ENCODE data around the gene TSSK3. TPM values are rescaled to one million over a fixed set of nuclear protein-coding genes. Genes with fewer than 3 reads are reported as not detected.

TSSK3 gene
- total and polyA plus RNA-seq, 2 experiments from 2014 or later: not detected

- TF ChIP-seq, protein P1, sequence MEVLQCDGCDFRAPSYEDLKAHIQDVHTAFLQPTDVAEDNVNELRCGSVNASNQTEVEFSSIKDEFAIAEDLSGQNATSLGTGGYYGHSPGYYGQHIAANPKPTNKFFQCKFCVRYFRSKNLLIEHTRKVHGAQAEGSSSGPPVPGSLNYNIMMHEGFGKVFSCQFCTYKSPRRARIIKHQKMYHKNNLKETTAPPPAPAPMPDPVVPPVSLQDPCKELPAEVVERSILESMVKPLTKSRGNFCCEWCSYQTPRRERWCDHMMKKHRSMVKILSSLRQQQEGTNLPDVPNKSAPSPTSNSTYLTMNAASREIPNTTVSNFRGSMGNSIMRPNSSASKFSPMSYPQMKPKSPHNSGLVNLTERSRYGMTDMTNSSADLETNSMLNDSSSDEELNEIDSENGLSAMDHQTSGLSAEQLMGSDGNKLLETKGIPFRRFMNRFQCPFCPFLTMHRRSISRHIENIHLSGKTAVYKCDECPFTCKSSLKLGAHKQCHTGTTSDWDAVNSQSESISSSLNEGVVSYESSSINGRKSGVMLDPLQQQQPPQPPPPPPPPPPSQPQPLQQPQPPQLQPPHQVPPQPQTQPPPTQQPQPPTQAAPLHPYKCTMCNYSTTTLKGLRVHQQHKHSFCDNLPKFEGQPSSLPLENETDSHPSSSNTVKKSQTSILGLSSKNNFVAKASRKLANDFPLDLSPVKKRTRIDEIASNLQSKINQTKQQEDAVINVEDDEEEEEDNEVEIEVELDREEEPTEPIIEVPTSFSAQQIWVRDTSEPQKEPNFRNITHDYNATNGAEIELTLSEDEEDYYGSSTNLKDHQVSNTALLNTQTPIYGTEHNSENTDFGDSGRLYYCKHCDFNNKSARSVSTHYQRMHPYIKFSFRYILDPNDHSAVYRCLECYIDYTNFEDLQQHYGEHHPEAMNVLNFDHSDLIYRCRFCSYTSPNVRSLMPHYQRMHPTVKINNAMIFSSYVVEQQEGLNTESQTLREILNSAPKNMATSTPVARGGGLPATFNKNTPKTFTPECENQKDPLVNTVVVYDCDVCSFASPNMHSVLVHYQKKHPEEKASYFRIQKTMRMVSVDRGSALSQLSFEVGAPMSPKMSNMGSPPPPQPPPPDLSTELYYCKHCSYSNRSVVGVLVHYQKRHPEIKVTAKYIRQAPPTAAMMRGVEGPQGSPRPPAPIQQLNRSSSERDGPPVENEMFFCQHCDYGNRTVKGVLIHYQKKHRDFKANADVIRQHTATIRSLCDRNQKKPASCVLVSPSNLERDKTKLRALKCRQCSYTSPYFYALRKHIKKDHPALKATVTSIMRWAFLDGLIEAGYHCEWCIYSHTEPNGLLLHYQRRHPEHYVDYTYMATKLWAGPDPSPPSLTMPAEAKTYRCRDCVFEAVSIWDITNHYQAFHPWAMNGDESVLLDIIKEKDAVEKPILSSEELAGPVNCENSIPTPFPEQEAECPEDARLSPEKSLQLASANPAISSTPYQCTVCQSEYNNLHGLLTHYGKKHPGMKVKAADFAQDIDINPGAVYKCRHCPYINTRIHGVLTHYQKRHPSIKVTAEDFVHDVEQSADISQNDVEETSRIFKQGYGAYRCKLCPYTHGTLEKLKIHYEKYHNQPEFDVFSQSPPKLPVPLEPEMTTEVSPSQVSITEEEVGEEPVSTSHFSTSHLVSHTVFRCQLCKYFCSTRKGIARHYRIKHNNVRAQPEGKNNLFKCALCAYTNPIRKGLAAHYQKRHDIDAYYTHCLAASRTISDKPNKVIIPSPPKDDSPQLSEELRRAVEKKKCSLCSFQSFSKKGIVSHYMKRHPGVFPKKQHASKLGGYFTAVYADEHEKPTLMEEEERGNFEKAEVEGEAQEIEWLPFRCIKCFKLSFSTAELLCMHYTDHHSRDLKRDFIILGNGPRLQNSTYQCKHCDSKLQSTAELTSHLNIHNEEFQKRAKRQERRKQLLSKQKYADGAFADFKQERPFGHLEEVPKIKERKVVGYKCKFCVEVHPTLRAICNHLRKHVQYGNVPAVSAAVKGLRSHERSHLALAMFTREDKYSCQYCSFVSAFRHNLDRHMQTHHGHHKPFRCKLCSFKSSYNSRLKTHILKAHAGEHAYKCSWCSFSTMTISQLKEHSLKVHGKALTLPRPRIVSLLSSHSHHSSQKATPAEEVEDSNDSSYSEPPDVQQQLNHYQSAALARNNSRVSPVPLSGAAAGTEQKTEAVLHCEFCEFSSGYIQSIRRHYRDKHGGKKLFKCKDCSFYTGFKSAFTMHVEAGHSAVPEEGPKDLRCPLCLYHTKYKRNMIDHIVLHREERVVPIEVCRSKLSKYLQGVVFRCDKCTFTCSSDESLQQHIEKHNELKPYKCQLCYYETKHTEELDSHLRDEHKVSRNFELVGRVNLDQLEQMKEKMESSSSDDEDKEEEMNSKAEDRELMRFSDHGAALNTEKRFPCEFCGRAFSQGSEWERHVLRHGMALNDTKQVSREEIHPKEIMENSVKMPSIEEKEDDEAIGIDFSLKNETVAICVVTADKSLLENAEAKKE (CRISPR knock-in tag; IDR thresholded peaks at IDR 0.05): no peak
- TF ChIP-seq ZNF331 (CRISPR knock-in tag; IDR thresholded peaks at IDR 0.05; ENCODE audit: low read depth) (no peak), ETS1 (IDR thresholded peaks at IDR 0.05) (no peak), EZH2 (IDR thresholded peaks at IDR 0.05; ENCODE audit: low read depth, unreplicated experiment) (no peak), NANOG (IDR thresholded peaks at IDR 0.05; ENCODE audit: borderline replicate concordance) (no peak), JUNB (IDR thresholded peaks at IDR 0.05; ENCODE audit: unreplicated experiment) (no peak)
Observed at GRCh38 chr1:32377541-32378220, 15.3 kb downstream of the TSSK3 start (continued).

GRCh38 chr1:32380057-32380456 is 17.7 kb downstream of the TSSK3 start:
- H3K4me1 Mint-ChIP-seq: no peaks in the 10 kb centered on the region
- DNase-seq (ENCODE audit: low spot score) (no peak), ATAC-seq (no peak)
- Histone ChIP-seq H3K4me2 (no peak overlapping the region), H3K27me3 (ENCODE audit: insufficient read depth) (no peaks in the 10 kb centered on the region), H4K20me1 (replicated peaks; ENCODE audit: insufficient read depth) (peaks cover 12% of the 10 kb centered on the region), H3K4me3 (no peak overlapping the region), H3K9me2 (ENCODE audit: insufficient read depth) (no peaks in the 10 kb centered on the region), H3K4me1 (ENCODE audit: insufficient read depth) (no peaks in the 10 kb centered on the region), H3F3A (replicated peaks; ENCODE audit: low read depth) (no peaks in the 10 kb centered on the region), H3K36me3 (ENCODE audit: insufficient read depth) (peaks cover 34% of the 10 kb centered on the region), H2AFZ (no peak overlapping the region), H3K27ac (ENCODE audit: low read depth) (no peak overlapping the region), H3K79me2 (replicated peaks; ENCODE audit: insufficient read depth) (no peaks in the 10 kb centered on the region)
- no peaks in the 10 kb centered on the region; the same call in 1 of the 3 replicates for H3K9me3 Mint-ChIP-seq
- peaks cover 6% of the 10 kb centered on the region for H3K27me3 Mint-ChIP-seq (ENCODE audit: insufficient read depth, low read depth, poor library complexity)
- H3K4me3 Mint-ChIP-seq: no peak overlapping the region
- H3K36me3 Mint-ChIP-seq (ENCODE audit: low read depth): peaks cover 80% of the 10 kb centered on the region
- no peak overlapping the region for H3K27ac Mint-ChIP-seq
- no peak for TF ChIP-seq EZH2 (IDR thresholded peaks at IDR 0.05; ENCODE audit: low read depth, unreplicated experiment)
- TF ChIP-seq ZNF331 (CRISPR knock-in tag; IDR thresholded peaks at IDR 0.05; ENCODE audit: low read depth): no peak
- TF ChIP-seq CTCF (conservative IDR thresholded peaks at IDR 0.05; ENCODE audit: low read depth in 2 of 2): no peak
- no peak for TF ChIP-seq POLR2AphosphoS5 (IDR thresholded peaks at IDR 0.05; ENCODE audit: low read depth)
- TF ChIP-seq NANOG (IDR thresholded peaks at IDR 0.05; ENCODE audit: borderline replicate concordance): no peak
